ES-I3 (cell line): ENCODE measurements around the gene HRH1.
"Not testable (repeated sequence)": the region's sequence is repeated elsewhere in the genome, so short reads cannot be mapped to it uniquely, and the experiment has no call there.

Experiments
- H3K36me3 ChIP-seq: 2 replicates; pipeline ENCODE4 v1.6.1; 2013; ENCODE audit warnings: mild to moderate bottlenecking, low read length, control low read depth, moderate library complexity; ENCODE audit not compliant: insufficient read depth
- H3K4me1 ChIP-seq: 2 replicates; pipeline ENCODE4 v1.6.1; 2013; ENCODE audit warnings: mild to moderate bottlenecking, control low read depth, low read length; ENCODE audit not compliant: insufficient read depth
- H3K9ac ChIP-seq: 2 replicates; pipeline ENCODE4 v1.6.1; 2013; ENCODE audit warnings: low read depth, mild to moderate bottlenecking, low read length, moderate library complexity
- H3K9me3 ChIP-seq: 2 replicates; pipeline ENCODE4 v1.6.1; 2013; ENCODE audit warnings: mild to moderate bottlenecking, low read length, moderate library complexity; ENCODE audit not compliant: control insufficient read depth, insufficient read depth

Gene HRH1

GRCh38 chr3:11172096-11172690 lies 17.9 kb downstream of the HRH1 start:
- Histone ChIP-seq H3K4me1 (no peaks in the 10 kb centered on the region), H3K9ac (no peak overlapping the region), H3K36me3 (no peaks in the 10 kb centered on the region), H3K9me3 (no peaks in the 10 kb centered on the region)

DNA sequence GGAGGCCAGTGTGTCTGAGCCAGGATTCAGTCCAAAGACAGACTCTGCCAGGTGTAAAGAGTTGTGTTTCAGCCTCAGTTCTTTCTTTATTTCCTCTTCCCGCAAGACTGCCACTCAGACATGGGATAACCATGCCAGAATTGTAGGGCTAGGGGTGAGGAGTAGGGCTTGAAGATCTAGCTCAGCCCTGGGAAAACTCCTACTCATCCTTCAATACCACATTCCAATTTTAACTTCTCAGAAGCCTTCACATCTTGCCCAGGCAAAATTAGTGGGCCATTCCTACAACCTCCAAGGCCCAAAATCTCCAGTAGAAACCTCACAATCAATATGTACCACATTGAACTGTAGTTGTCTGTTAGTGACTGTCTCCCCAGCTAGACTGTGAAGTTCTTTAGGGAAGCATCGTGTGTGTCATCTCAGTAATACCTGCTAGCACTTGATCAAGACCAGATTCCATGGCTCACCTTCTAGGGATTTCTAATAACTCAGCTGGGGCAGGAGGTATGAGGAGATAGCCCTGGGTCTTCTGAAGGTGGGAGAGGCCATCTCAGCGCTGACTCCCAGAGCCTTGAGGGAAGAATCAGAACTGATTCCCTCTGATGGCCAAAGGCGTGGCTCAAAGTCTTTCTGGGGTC lies 19.7 kb downstream of the HRH1 start:
- Histone ChIP-seq H3K9ac (no peak overlapping the region), H3K9me3 (no peaks in the 10 kb centered on the region)

GRCh38 chr3:11178421-11178820 lies 24.1 kb downstream of the HRH1 start:
- Histone ChIP-seq H3K9me3 (no peaks in the 10 kb centered on the region), H3K4me1 (no peaks in the 10 kb centered on the region), H3K9ac (no peak overlapping the region), H3K36me3 (no peaks in the 10 kb centered on the region)

More for the DNA sequence above, 19.7 kb downstream of the HRH1 start:
- Histone ChIP-seq H3K36me3 (no peaks in the 10 kb centered on the region), H3K4me1 (no peaks in the 10 kb centered on the region)

DNA sequence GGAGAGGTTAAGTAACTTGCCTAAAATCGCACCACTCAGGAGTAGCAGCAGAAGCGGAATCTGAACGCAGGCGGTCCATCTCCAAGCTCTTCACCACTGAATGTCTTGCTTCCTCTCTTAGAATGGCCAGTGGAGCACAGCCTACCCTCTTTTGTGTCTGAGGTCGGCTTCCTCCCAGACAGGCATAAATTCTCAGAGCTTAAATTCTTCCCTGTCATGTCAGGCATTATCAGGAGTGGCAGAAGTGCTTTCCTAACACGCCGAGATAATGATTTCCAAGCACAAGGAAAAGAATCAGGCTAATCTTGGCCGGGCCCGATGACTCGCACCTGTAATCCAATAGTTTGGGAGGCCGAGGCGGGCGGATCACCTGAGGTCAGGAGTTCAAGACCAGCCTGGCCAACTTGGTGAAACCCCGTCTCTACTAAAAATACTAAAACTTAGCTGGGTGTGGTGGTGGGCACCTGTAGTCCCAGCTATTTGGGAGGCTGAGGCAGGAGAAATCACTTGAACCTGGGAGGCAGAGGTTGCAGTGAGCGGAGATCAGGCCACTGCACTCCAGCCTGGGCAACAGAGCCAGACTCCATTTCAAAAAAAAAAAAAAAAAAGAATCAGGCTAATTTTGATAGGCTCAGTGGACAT lies 30.2 kb downstream of the HRH1 start:
- H3K9ac ChIP-seq, H3K4me1 ChIP-seq, H3K36me3 ChIP-seq, H3K9me3 ChIP-seq: not testable (repeated sequence)

DNA sequence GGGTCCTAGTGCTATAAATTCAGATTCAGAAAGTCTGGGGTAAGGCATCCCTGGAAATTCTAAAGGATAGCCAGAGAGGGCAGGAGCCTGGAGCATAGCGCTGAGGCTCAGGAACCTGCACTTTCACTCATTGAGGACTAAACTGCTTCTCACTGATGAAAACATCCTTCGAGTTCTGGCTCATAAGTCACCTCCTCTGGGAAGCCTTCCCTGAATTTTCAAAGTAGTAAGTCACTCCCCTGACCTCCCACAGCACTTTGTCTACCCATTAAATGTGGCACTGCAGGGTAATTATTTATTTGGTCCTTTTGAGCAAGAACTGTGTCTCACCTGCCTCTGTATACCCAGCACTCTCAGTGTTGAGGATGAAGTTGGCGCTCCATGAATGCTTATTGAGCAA lies 30.9 kb downstream of the HRH1 start:
- no peaks in the 10 kb centered on the region for H3K4me1 ChIP-seq
- H3K9me3 ChIP-seq, result no peaks in the 10 kb centered on the region
- no peaks in the 10 kb centered on the region for H3K36me3 ChIP-seq
- no peak overlapping the region for H3K9ac ChIP-seq

DNA sequence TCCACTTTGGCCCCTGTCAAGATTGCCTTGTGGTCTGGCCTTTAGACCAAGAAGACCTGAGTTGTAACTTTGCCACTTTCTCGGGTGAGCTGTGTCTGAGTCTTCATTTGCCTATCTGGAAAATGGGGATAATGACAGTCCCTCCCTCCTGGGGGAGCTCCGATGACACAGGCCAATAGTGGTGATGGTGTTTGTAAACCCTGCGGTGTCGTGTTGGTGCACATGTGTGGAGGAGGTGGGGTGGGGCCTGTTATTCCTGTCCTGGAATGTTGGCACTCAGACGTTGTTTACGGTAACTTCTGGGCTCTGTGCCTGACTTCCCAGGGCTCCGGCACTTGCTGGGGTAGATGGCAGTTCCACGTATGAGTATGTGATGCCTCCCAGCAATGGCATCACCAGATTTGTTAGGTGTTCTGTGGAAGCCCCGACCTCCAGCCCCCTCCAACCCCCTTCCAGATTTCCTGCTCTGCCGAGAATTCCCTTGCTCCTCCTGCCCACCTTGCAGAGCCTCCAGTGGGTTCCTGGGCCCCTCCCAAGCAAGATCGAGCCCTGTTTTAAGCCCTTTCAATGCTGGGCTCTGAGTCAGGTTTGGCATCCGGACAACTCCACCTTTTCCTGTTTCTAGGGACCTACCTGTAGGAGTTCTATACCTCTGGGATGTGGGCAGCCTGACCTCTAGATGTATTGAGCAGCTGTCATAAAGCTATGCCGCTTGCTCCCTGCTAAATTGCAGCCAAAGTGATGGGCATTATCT lies 31.4 kb downstream of the HRH1 start:
- no peak overlapping the region for H3K9ac ChIP-seq
- H3K9me3 ChIP-seq, result no peaks in the 10 kb centered on the region
- no peaks in the 10 kb centered on the region for H3K4me1 ChIP-seq
- no peaks in the 10 kb centered on the region for H3K36me3 ChIP-seq

- no peak overlapping the region for H3K9ac ChIP-seq
Measured at GRCh38 chr3:11186318-11186692, 32.0 kb downstream of the HRH1 start.

GRCh38 chr3:11186771-11187191 lies 32.5 kb downstream of the HRH1 start:
- Histone ChIP-seq H3K4me1 (no peaks in the 10 kb centered on the region), H3K9me3 (no peaks in the 10 kb centered on the region), H3K36me3 (no peaks in the 10 kb centered on the region), H3K9ac (no peak overlapping the region)

More at GRCh38 chr3:11186318-11186692, 32.0 kb downstream of the HRH1 start:
- Histone ChIP-seq H3K9me3 (no peaks in the 10 kb centered on the region), H3K36me3 (no peaks in the 10 kb centered on the region), H3K4me1 (no peaks in the 10 kb centered on the region)

DNA sequence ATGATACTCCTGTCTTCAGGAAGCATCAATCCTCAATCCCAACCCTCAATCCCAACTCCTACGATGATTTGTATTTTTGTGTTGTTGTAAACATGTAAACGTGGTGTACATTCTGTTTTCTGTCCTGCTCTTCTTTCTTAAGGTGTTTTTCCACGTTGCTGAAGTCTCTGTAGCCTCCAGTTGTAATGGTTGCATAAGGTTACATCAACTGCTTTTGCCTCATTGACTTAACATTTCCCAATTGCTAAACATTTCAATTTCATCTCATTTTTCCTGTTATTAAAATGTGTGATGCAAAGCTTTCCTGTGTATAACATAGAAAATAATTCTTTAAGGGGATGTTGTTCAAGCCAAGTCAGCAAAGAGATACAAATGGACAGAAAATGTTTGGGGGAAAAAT lies 33.4 kb downstream of the HRH1 start:
- Histone ChIP-seq H3K9me3 (no peaks in the 10 kb centered on the region), H3K4me1 (no peaks in the 10 kb centered on the region), H3K9ac (no peak overlapping the region), H3K36me3 (no peaks in the 10 kb centered on the region)

DNA sequence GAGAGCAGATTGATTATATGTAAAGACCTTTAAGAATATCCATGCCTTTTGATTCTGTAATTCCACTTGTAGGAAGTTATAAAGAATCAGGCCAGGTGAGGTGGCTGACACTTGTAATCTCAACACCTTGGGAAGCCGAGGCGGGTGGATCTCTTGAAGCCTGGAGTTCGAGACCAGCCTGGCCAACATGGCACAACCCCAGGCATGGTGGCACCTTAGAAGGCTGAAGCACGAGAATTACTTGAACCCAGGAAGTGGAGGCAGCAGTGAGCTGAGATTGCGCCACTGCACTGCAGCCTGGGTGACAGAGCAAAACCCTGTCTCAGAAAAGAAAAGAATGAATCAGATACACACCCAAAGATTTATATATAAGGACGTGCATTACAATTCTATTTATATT lies 33.9 kb downstream of the HRH1 start:
- Histone ChIP-seq H3K4me1 (no peaks in the 10 kb centered on the region), H3K36me3 (no peaks in the 10 kb centered on the region), H3K9ac (no peak overlapping the region), H3K9me3 (no peaks in the 10 kb centered on the region)

- Histone ChIP-seq H3K4me1 (peaks cover 21% of the 10 kb centered on the region), H3K9me3 (no peaks in the 10 kb centered on the region), H3K9ac (no peak overlapping the region), H3K36me3 (no peaks in the 10 kb centered on the region)
Measured at GRCh38 chr3:11195201-11195600, 40.9 kb downstream of the HRH1 start.

- no peaks in the 10 kb centered on the region for H3K36me3 ChIP-seq
- H3K4me1 ChIP-seq, result peaks cover 21% of the 10 kb centered on the region
- H3K9me3 ChIP-seq, result no peaks in the 10 kb centered on the region
- H3K9ac ChIP-seq, result no peak overlapping the region
Measured at GRCh38 chr3:11195721-11196332, 41.5 kb downstream of the HRH1 start.

- no peaks in the 10 kb centered on the region for H3K36me3 ChIP-seq
- H3K9ac ChIP-seq, result no peak overlapping the region
- H3K4me1 ChIP-seq, result peaks cover 28% of the 10 kb centered on the region
- H3K9me3 ChIP-seq, result no peaks in the 10 kb centered on the region
Measured at GRCh38 chr3:11197484-11197883, 43.2 kb downstream of the HRH1 start.

DNA sequence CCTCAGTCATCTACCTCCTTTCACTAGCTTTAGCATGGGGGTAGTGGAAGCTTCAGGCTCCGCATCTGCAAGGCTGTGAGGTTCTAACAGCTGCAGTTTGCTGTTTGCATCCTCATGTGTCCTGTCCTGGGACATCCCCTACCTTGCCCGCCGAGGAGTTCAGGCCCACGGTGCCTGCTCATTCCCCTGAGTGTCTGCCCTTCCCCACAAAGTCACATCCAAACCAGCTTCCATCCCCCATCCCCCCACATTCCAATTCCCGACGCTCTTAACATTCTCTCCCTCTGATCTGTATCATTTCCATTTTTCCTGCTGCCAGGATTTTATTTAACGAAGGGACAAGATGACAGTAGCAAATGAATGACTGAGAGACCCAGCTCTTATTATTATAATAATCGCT lies 43.8 kb downstream of the HRH1 start:
- no peaks in the 10 kb centered on the region for H3K36me3 ChIP-seq
- no peak overlapping the region; the same call in 1 of the 2 replicates for H3K9ac ChIP-seq
- no peaks in the 10 kb centered on the region for H3K9me3 ChIP-seq
- H3K4me1 ChIP-seq, result peaks cover 28% of the 10 kb centered on the region
